Mesendoderm (in vitro differentiated cells): ENCODE measurements around the gene CLCA4.
A peak's percentile ranks its signal among the peaks of the same experiment; 100 is the strongest.

Source experiments
- DNase-seq: peaks from one replicate; pipeline ENCODE4 v3.0.0; 2013
- H2AK5ac ChIP-seq: 2 replicates; pipeline ENCODE4 v1.6.1; 2013; ENCODE audit warnings: low read length, inconsistent platforms
- H2BK120ac ChIP-seq: 2 replicates; pipeline ENCODE4 v1.6.1; 2013; ENCODE audit warnings: low read depth, mild to moderate bottlenecking, low read length, moderate library complexity, mixed read lengths
- H2BK15ac ChIP-seq: replicated peaks from 2 replicates; pipeline ENCODE4 v1.6.1; 2013; ENCODE audit warnings: low read depth, mild to moderate bottlenecking, moderate library complexity
- H2BK5ac ChIP-seq: 2 replicates; pipeline ENCODE4 v1.6.1; 2013; ENCODE audit warnings: low read length, inconsistent platforms
- H3K18ac ChIP-seq: 2 replicates; pipeline ENCODE4 v1.6.1; 2013; ENCODE audit warnings: mild to moderate bottlenecking, low read length, mixed read lengths
- H3K23ac ChIP-seq: one replicate; pipeline ENCODE4 v1.6.1; 2013; ENCODE audit warnings: low read length
- H3K27ac ChIP-seq: 2 replicates; pipeline ENCODE4 v1.5.1; 2013; ENCODE audit warnings: low read depth, mild to moderate bottlenecking, inconsistent platforms, low read length, moderate library complexity
- H3K27me3 ChIP-seq: 2 replicates; pipeline ENCODE4 v1.6.1; 2013; ENCODE audit warnings: low read length, control low read depth, mild to moderate bottlenecking, inconsistent platforms; ENCODE audit not compliant: insufficient read depth, poor library complexity
- H3K36me3 ChIP-seq: 2 replicates; pipeline ENCODE4 v1.6.1; 2013; ENCODE audit warnings: low read length, inconsistent platforms; ENCODE audit not compliant: control insufficient read depth, insufficient read depth
- H3K4ac ChIP-seq: one replicate; pipeline ENCODE4 v1.6.1; 2013; ENCODE audit warnings: low read depth, mild to moderate bottlenecking, low read length, moderate library complexity
- H3K4me1 ChIP-seq: 2 replicates; pipeline ENCODE4 v1.6.1; 2013; ENCODE audit warnings: low read depth, low read length, inconsistent platforms; ENCODE audit not compliant: control insufficient read depth
- H3K4me2 ChIP-seq: 2 replicates; pipeline ENCODE4 v1.6.1; 2013; ENCODE audit warnings: low read length
- H3K4me3 ChIP-seq: 2 replicates; pipeline ENCODE4 v1.5.1; 2013; ENCODE audit warnings: mild to moderate bottlenecking, low read length
- H3K56ac ChIP-seq: one replicate; pipeline ENCODE4 v1.6.1; 2013; ENCODE audit warnings: low read length
- H3K79me1 ChIP-seq: 2 replicates; pipeline ENCODE4 v1.6.1; 2013; ENCODE audit warnings: low read length, inconsistent platforms
- H3K79me2 ChIP-seq: 2 replicates; pipeline ENCODE4 v1.6.1; 2013; ENCODE audit warnings: mild to moderate bottlenecking, low read length; ENCODE audit not compliant: control insufficient read depth, insufficient read depth
- H3K9ac ChIP-seq: 2 replicates; pipeline ENCODE4 v1.6.1; 2013; ENCODE audit warnings: low read length, inconsistent platforms
- H4K5ac ChIP-seq: one replicate; pipeline ENCODE4 v1.6.1; 2013; ENCODE audit warnings: low read length
- H4K8ac ChIP-seq: one replicate; pipeline ENCODE4 v1.6.1; 2013; ENCODE audit warnings: low read depth, mild to moderate bottlenecking, control low read depth, low read length, moderate library complexity
- WGBS: extraction: QIAGEN DNeasy Blood & Tissue Kit; methylation state at CpG from one replicate; pipeline ENCODE4 v1.1.7; 2013; ENCODE audit warnings: low lambda C conversion rate, missing lambda C conversion rate; ENCODE audit not compliant: insufficient coverage; ENCODE audit errors: extremely low coverage; 5-methylcytosine and 5-hydroxymethylcytosine counted together

CLCA4 gene

GRCh38 chr1:86502721-86503405 lies 44.0 kb upstream of the CLCA4 start:
- no peak overlapping the region for H2BK15ac ChIP-seq
- H4K5ac ChIP-seq, result no peak overlapping the region
- peak overlapping the region; percentile 25 for H2BK5ac ChIP-seq
- H3K4me2 ChIP-seq, result peak overlapping the region; percentile 77
- peak overlapping the region; percentile 63 for H3K4ac ChIP-seq
- peak overlapping the region; percentile 84 for H3K56ac ChIP-seq
- H3K4me1 ChIP-seq, result peaks cover 12% of the 10 kb centered on the region
- H3K23ac ChIP-seq, result no peak overlapping the region
- no peaks in the 10 kb centered on the region for H3K36me3 ChIP-seq
- no peaks in the 10 kb centered on the region for H3K79me2 ChIP-seq
- peak overlapping the region; percentile 92 for H3K27ac ChIP-seq
- H3K4me3 ChIP-seq, result no peak overlapping the region
- H3K9ac ChIP-seq, result peak overlapping the region; percentile 64
- no peaks in the 10 kb centered on the region for H3K79me1 ChIP-seq
- WGBS, result no CpG with 5 or more reads among the region's 18 CpGs
- no peak overlapping the region for H4K8ac ChIP-seq
- DNase-seq, result peak; percentile 98
- peak overlapping the region; percentile 88 for H3K18ac ChIP-seq
- H3K27me3 ChIP-seq, result no peaks in the 10 kb centered on the region
- no peak overlapping the region for H2BK120ac ChIP-seq
- no peak overlapping the region for H2AK5ac ChIP-seq

- no peak overlapping the region for H3K4me2 ChIP-seq
- no peak overlapping the region for H4K8ac ChIP-seq
- H3K4me3 ChIP-seq, result no peak overlapping the region
- H3K9ac ChIP-seq, result peak overlapping the region; percentile 33
- no peak overlapping the region for H3K23ac ChIP-seq
- H3K18ac ChIP-seq, result peak overlapping the region; percentile 88
- H2BK15ac ChIP-seq, result no peak overlapping the region
- peak overlapping the region; percentile 80 for H3K56ac ChIP-seq
- no CpG with 5 or more reads among the region's 18 CpGs for WGBS
- no peaks in the 10 kb centered on the region for H3K36me3 ChIP-seq
- H2AK5ac ChIP-seq, result no peak overlapping the region
- no peaks in the 10 kb centered on the region for H3K79me2 ChIP-seq
- peak overlapping the region; percentile 92 for H3K27ac ChIP-seq
- H3K79me1 ChIP-seq, result no peaks in the 10 kb centered on the region
- H3K4ac ChIP-seq, result peak overlapping the region; percentile 63
- H2BK120ac ChIP-seq, result no peak overlapping the region
- peak; percentile 55 for DNase-seq
- no peaks in the 10 kb centered on the region for H3K27me3 ChIP-seq
- no peak overlapping the region for H4K5ac ChIP-seq
- no peak overlapping the region for H2BK5ac ChIP-seq
- peaks cover 12% of the 10 kb centered on the region for H3K4me1 ChIP-seq
These were observed 43.3 kb upstream of the CLCA4 start for GRCh38 chr1:86503406-86504136.

- Histone ChIP-seq H2BK120ac (no peak overlapping the region), H3K4me2 (no peak overlapping the region), H2BK15ac (no peak overlapping the region), H3K9ac (no peak overlapping the region), H3K56ac (peak overlapping the region; percentile 73), H3K4me3 (no peak overlapping the region), H3K79me1 (no peaks in the 10 kb centered on the region), H3K23ac (no peak overlapping the region), H3K79me2 (no peaks in the 10 kb centered on the region), H3K18ac (no peak overlapping the region), H3K4me1 (peaks cover 12% of the 10 kb centered on the region), H3K27ac (no peak overlapping the region), H4K5ac (no peak overlapping the region), H3K4ac (no peak overlapping the region), H4K8ac (no peak overlapping the region), H3K36me3 (no peaks in the 10 kb centered on the region), H3K27me3 (no peaks in the 10 kb centered on the region), H2BK5ac (no peak overlapping the region), H2AK5ac (no peak overlapping the region)
- no CpG with 5 or more reads among the region's 9 CpGs for WGBS
- no peak for DNase-seq
These were observed 42.8 kb upstream of the CLCA4 start for GRCh38 chr1:86504137-86504479.

GRCh38 chr1:86504895-86505563 lies 41.8 kb upstream of the CLCA4 start:
- H3K18ac ChIP-seq, result no peak overlapping the region
- no peak overlapping the region for H2BK5ac ChIP-seq
- no peak overlapping the region for H4K8ac ChIP-seq
- H3K4ac ChIP-seq, result no peak overlapping the region
- no peak overlapping the region for H2BK15ac ChIP-seq
- no peak overlapping the region for H3K9ac ChIP-seq
- peak; percentile 40 for DNase-seq
- WGBS, result no CpG with 5 or more reads among the region's 9 CpGs
- no peaks in the 10 kb centered on the region for H3K27me3 ChIP-seq
- no peak overlapping the region for H3K56ac ChIP-seq
- no peaks in the 10 kb centered on the region for H3K79me2 ChIP-seq
- H3K4me1 ChIP-seq, result peaks cover 12% of the 10 kb centered on the region
- no peak overlapping the region for H2BK120ac ChIP-seq
- H3K23ac ChIP-seq, result no peak overlapping the region
- H3K4me2 ChIP-seq, result no peak overlapping the region
- no peaks in the 10 kb centered on the region for H3K36me3 ChIP-seq
- no peak overlapping the region for H4K5ac ChIP-seq
- no peaks in the 10 kb centered on the region for H3K79me1 ChIP-seq
- no peak overlapping the region for H3K27ac ChIP-seq
- H2AK5ac ChIP-seq, result no peak overlapping the region
- no peak overlapping the region for H3K4me3 ChIP-seq

- Histone ChIP-seq H3K79me1 (no peaks in the 10 kb centered on the region), H3K23ac (no peak overlapping the region), H3K4me2 (no peak overlapping the region)
These were observed 41.3 kb upstream of the CLCA4 start for GRCh38 chr1:86505564-86505902.

More at GRCh38 chr1:86505564-86505902, 41.3 kb upstream of the CLCA4 start:
- peaks cover 12% of the 10 kb centered on the region for H3K4me1 ChIP-seq
- H4K8ac ChIP-seq, result no peak overlapping the region
- no peak overlapping the region for H2BK5ac ChIP-seq
- no peak overlapping the region for H3K18ac ChIP-seq
- H4K5ac ChIP-seq, result no peak overlapping the region
- no peaks in the 10 kb centered on the region for H3K79me2 ChIP-seq
- H2AK5ac ChIP-seq, result no peak overlapping the region
- H3K4ac ChIP-seq, result no peak overlapping the region
- H2BK15ac ChIP-seq, result no peak overlapping the region
- DNase-seq, result no peak
- no peak overlapping the region for H2BK120ac ChIP-seq
- no peak overlapping the region for H3K27ac ChIP-seq
- H3K56ac ChIP-seq, result no peak overlapping the region
- no peak overlapping the region for H3K4me3 ChIP-seq
- no peak overlapping the region for H3K9ac ChIP-seq
- no CpG with 5 or more reads among the region's 4 CpGs for WGBS
- no peaks in the 10 kb centered on the region for H3K36me3 ChIP-seq
- no peaks in the 10 kb centered on the region for H3K27me3 ChIP-seq
